Osteoblast (primary cell): ENCODE measurements around the gene SCP2. TPM values are rescaled to one million over a fixed set of nuclear protein-coding genes. Genes with fewer than 3 reads are reported as not detected.

Experiments used
- DNase-seq: peaks from one replicate; pipeline ENCODE4 v3.0.0; 2011; ENCODE audit warnings: low spot score, mixed read lengths; ENCODE audit not compliant: insufficient read length; ENCODE audit errors: missing footprints
- H2AFZ ChIP-seq: 2 replicates; pipeline ENCODE4 v1.6.0; 2011; ENCODE audit warnings: mild to moderate bottlenecking, low read length
- H3K27ac ChIP-seq: 2 replicates; pipeline ENCODE4 v1.5.1; 2011; ENCODE audit warnings: mild to moderate bottlenecking, low read depth, low read length, moderate library complexity
- H3K27me3 ChIP-seq: 2 replicates; pipeline ENCODE4 v1.6.0; 2012; ENCODE audit warnings: mild to moderate bottlenecking, control low read depth, inconsistent platforms, low read length, moderate library complexity; ENCODE audit not compliant: insufficient read depth
- H3K36me3 ChIP-seq: 2 replicates; pipeline ENCODE4 v1.5.1; 2011; ENCODE audit warnings: mild to moderate bottlenecking, low read length, control low read depth, moderate library complexity; ENCODE audit not compliant: insufficient read depth
- H3K4me1 ChIP-seq: 2 replicates; pipeline ENCODE4 v1.5.1; 2011; ENCODE audit warnings: mild to moderate bottlenecking, low read length, control low read depth, moderate library complexity; ENCODE audit not compliant: insufficient read depth
- H3K4me2 ChIP-seq: 2 replicates; pipeline ENCODE4 v1.6.0; 2011; ENCODE audit warnings: mild to moderate bottlenecking, low read length; ENCODE audit not compliant: insufficient read depth
- H3K4me3 ChIP-seq: fragments of 200-600 bp; sonication (generic); 3 replicates; pipeline ENCODE4 v1.5.1; 2012; ENCODE audit warnings: mild to moderate bottlenecking, low read length, inconsistent platforms; ENCODE audit not compliant: insufficient read depth
- H3K79me2 ChIP-seq: 2 replicates; pipeline ENCODE4 v1.6.0; 2012; ENCODE audit warnings: mild to moderate bottlenecking, low read length, control low read depth, inconsistent platforms; ENCODE audit not compliant: insufficient read depth
- H3K9me3 ChIP-seq: 2 replicates; pipeline ENCODE4 v1.5.1; 2011; ENCODE audit warnings: low read depth, low read length, control low read depth
- H4K20me1 ChIP-seq: 2 replicates; pipeline ENCODE4 v1.6.0; 2012; ENCODE audit warnings: mild to moderate bottlenecking, low read length, control low read depth; ENCODE audit not compliant: insufficient read depth
- total RNA-seq: library from RNA; depleted of rRNA; stranded (reverse); fragments of >200 nt; gene quantifications from 2 replicates; pipeline ENCODE4 v1.2.3, GENCODE V29; 2012
- TF ChIP-seq, protein P1 (sequence below): IDR thresholded peaks from 2 replicates; pipeline ENCODE4 v1.5.1; 2011; ENCODE audit warnings: mild to moderate bottlenecking, low read depth, low read length, moderate library complexity; ENCODE audit errors: extremely low read depth

Gene SCP2
- total RNA-seq, 1 donor = 171 TPM

DNA sequence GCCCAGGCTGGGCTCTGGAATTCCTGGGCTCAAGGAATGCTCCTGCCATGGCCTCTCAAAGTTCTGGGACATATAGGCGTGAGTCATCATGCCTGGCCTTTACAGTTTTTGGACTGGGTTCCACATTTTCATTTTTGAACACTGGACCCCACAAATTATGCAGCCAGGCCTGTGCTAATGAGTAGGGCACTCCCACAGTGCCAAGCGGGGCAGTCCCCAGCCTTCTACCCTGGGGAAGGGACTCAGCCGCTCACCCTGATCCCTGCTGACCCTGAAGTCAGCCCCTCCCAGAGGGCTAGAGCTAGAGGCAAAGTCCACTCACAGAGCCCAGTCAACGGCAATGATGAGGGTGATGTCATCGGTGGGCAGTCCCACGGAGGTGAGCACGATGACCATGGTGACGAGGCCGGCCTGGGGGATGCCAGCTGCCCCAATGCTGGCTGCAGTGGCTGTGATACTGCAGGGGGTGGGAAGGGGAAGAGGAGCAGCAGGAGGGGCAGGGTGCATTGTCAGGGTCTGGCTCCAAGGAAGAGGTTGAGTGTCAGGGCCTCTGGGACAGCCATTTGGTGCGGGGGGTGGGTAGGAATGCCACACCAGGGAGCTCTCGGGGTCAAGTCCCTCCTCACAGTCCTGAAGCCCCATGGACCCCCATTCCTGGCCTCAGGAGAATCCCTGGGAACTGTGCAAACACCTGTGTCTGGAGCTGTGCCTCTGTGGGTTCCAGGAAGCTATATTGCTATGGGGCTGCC, 162.6 kb downstream of the SCP2 start:
- no peak overlapping the region for H3K4me2 ChIP-seq
- H3K4me1 ChIP-seq = peaks cover 11% of the 10 kb centered on the region
- H3K9me3 ChIP-seq = no peaks in the 10 kb centered on the region
- no peaks in the 10 kb centered on the region for H4K20me1 ChIP-seq
- TF ChIP-seq, protein P1, sequence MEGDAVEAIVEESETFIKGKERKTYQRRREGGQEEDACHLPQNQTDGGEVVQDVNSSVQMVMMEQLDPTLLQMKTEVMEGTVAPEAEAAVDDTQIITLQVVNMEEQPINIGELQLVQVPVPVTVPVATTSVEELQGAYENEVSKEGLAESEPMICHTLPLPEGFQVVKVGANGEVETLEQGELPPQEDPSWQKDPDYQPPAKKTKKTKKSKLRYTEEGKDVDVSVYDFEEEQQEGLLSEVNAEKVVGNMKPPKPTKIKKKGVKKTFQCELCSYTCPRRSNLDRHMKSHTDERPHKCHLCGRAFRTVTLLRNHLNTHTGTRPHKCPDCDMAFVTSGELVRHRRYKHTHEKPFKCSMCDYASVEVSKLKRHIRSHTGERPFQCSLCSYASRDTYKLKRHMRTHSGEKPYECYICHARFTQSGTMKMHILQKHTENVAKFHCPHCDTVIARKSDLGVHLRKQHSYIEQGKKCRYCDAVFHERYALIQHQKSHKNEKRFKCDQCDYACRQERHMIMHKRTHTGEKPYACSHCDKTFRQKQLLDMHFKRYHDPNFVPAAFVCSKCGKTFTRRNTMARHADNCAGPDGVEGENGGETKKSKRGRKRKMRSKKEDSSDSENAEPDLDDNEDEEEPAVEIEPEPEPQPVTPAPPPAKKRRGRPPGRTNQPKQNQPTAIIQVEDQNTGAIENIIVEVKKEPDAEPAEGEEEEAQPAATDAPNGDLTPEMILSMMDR = no peak
- H3K27me3 ChIP-seq = no peaks in the 10 kb centered on the region
- H3K36me3 ChIP-seq = no peaks in the 10 kb centered on the region
- DNase-seq = peak; percentile 88
- no peak overlapping the region for H3K27ac ChIP-seq
- no peaks in the 10 kb centered on the region for H3K79me2 ChIP-seq
- H3K4me3 ChIP-seq = no peak overlapping the region
- no peak overlapping the region for H2AFZ ChIP-seq

- TF ChIP-seq, protein P1 = no peak
- Histone ChIP-seq H3K4me2 (no peak overlapping the region), H3K4me1 (peaks cover 11% of the 10 kb centered on the region), H3K4me3 (no peak overlapping the region), H3K79me2 (no peaks in the 10 kb centered on the region), H4K20me1 (no peaks in the 10 kb centered on the region), H3K36me3 (no peaks in the 10 kb centered on the region), H3K9me3 (no peaks in the 10 kb centered on the region), H2AFZ (no peak overlapping the region), H3K27me3 (no peaks in the 10 kb centered on the region), H3K27ac (no peak overlapping the region)
- peak; percentile 62 for DNase-seq
These were observed 163.4 kb downstream of the SCP2 start for GRCh38 chr1:53090227-53091147.

DNA sequence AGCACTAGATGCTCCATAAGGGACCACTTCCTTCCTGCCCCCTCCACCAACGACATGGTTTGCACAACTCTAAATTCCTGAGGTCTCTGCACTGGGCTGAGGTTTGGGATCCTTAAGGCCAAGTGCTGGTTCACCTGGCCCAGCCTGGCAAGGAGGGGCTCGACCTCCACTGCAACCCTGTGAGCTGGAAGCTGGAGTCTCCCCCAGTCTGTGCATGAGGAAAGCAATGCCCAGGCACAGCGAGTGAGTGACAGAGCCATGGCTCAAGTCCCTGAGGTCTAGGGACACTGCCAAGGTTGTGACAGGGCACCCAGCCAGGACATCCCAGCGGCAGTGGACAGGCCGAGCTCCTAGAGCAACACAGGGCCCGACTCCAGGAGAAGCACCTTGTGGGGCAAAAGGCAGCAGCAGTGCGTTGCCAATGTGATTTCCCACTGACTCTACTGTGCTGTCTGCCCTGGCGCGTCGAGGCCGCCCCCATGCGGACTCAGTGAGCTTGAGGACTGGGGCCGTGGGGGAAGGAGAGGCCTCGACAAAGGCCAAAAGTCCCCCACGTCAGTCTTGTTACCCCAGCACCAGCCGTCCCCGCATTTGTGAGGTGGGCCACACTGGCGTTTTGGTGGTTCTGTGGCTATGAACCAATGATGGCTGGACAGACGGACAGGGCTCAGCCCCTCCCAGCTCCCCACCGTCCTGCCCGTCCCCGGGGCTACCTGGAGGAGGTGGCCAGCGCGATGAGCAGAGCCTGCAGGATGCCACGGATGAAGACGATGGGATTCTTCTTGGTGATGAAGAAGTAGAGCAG, 165.0 kb downstream of the SCP2 start:
- Histone ChIP-seq H3K36me3 (no peaks in the 10 kb centered on the region), H3K27ac (no peak overlapping the region), H2AFZ (no peak overlapping the region), H4K20me1 (no peaks in the 10 kb centered on the region), H3K9me3 (peaks cover 2% of the 10 kb centered on the region), H3K4me1 (peaks cover 11% of the 10 kb centered on the region), H3K4me2 (no peak overlapping the region), H3K79me2 (no peaks in the 10 kb centered on the region), H3K27me3 (no peaks in the 10 kb centered on the region), H3K4me3 (no peak overlapping the region)
- TF ChIP-seq, protein P1 = no peak
- DNase-seq = peak; percentile 65
